Endothelial cell of umbilical vein (primary cell): ENCODE measurements around the gene TDRD9. TPM values are rescaled to one million over a fixed set of nuclear protein-coding genes. Genes with fewer than 3 reads are reported as not detected.

Source experiments
- BruUV-seq: library from RNA; stranded (reverse); fragments of 400-500 nt; replicated peaks from 2 replicates; lab custom pipeline; 2021; lab: Mats Ljungman, UMichigan
- CTCF ChIA-PET: fragments of 300-600, 350-600 bp; sonication (Branson Sonifier 250); formaldehyde crosslinking; loops from one replicate; lab custom pipeline; 2021; ENCODE audit warnings: antibody characterized with exemption, inconsistent platforms; lab: Charles Lee
- POLR2A ChIA-PET: fragments of 300-600, 350-600 bp; sonication (Branson Sonifier 250); formaldehyde crosslinking; loops from one replicate; lab custom pipeline; 2021; ENCODE audit warnings: antibody characterized with exemption, inconsistent platforms; lab: Charles Lee
- DNase-seq: peaks from one replicate; pipeline ENCODE4 v3.0.0-alpha.2; 2011; ENCODE audit warnings: low read depth, low spot score
- FAIRE-seq: peaks from 2 replicates; lab custom pipeline; 2011; peaks lifted over from hg19 to GRCh38; lab: Jason Lieb, UNC
- H2AFZ ChIP-seq: 2 replicates; pipeline ENCODE4 v1.6.0; 2012; ENCODE audit warnings: low read depth, low read length, control low read depth, inconsistent platforms
- H3K27ac ChIP-seq: 2 replicates; pipeline ENCODE4 v1.5.1; 2011; ENCODE audit warnings: low read depth, mild to moderate bottlenecking, control low read depth, low read length, moderate library complexity; ENCODE audit not compliant: insufficient read depth
- H3K27me3 ChIP-seq, 2 experiments: 2 replicates each; pipeline versions ENCODE4 v1.6.0 to v1.6.1; 2011; ENCODE audit warnings: low read length in 2 of 2, mixed read lengths in 1 of 2; ENCODE audit not compliant: control insufficient read depth in 2 of 2, insufficient read depth in 2 of 2
- H3K36me3 ChIP-seq, 2 experiments: 2 replicates in 1 of 2; 3 replicates in 1 of 2; pipeline ENCODE4 v1.5.1; 2011; ENCODE audit warnings: low read length in 2 of 2, mild to moderate bottlenecking in 1 of 2, moderate library complexity in 1 of 2; ENCODE audit not compliant: control insufficient read depth in 2 of 2, insufficient read depth in 2 of 2; ENCODE audit errors: extremely low read depth in 1 of 2
- H3K4me1 ChIP-seq: 3 replicates; pipeline ENCODE4 v1.5.1; 2011; ENCODE audit warnings: mild to moderate bottlenecking, low read length; ENCODE audit not compliant: control insufficient read depth, insufficient read depth; ENCODE audit errors: extremely low read depth
- H3K4me2 ChIP-seq: 2 replicates; pipeline ENCODE4 v1.6.1; 2011; ENCODE audit warnings: low read length, control low read depth, mixed read lengths; ENCODE audit not compliant: insufficient read depth
- H3K4me3 ChIP-seq, 3 experiments: fragments of 200-600 bp in 1 of 3; sonication (generic), shearing (Covaris generic) in 1 of 3; replicated peaks in 1 of 3; 2 replicates each; pipeline ENCODE4 v1.5.1; 2011 to 2016; ENCODE audit warnings: control low read depth in 3 of 3, low read length in 3 of 3, mild to moderate bottlenecking in 2 of 3, inconsistent platforms in 1 of 3, low read depth in 1 of 3, moderate library complexity in 1 of 3; ENCODE audit not compliant: insufficient read depth in 1 of 3
- H3K79me2 ChIP-seq: 2 replicates; pipeline ENCODE4 v1.6.0; 2012; ENCODE audit warnings: low read length, inconsistent platforms; ENCODE audit not compliant: control insufficient read depth, insufficient read depth
- H3K9ac ChIP-seq: replicated peaks from 2 replicates; pipeline ENCODE3; 2011; ENCODE audit warnings: low read length, control low read depth; ENCODE audit not compliant: insufficient read depth; ENCODE audit errors: extremely low read depth
- H3K9me1 ChIP-seq: replicated peaks from 3 replicates; pipeline ENCODE4 v1.6.0; 2011; ENCODE audit warnings: mild to moderate bottlenecking, low read length; ENCODE audit not compliant: control insufficient read depth, insufficient read depth; ENCODE audit errors: extremely low read depth
- H3K9me3 ChIP-seq: replicated peaks from 2 replicates; pipeline ENCODE4 v1.5.1; 2012; ENCODE audit warnings: low read length, inconsistent platforms; ENCODE audit not compliant: control insufficient read depth, insufficient read depth
- H4K20me1 ChIP-seq: replicated peaks from 2 replicates; pipeline ENCODE3; 2011; ENCODE audit warnings: mild to moderate bottlenecking, low read length; ENCODE audit not compliant: control insufficient read depth, insufficient read depth; ENCODE audit errors: extremely low read depth
- CTCF ChIP-seq, 2 donors: IDR thresholded peaks; 1 replicate in 1 of 2; 2 replicates in 1 of 2; pipeline ENCODE4 v1.5.1; 2011; ENCODE audit warnings: low read length in 2 of 2, mild to moderate bottlenecking in 2 of 2, moderate library complexity in 2 of 2, control low read depth in 1 of 2, inconsistent platforms in 1 of 2, low read depth in 1 of 2; ENCODE audit not compliant: insufficient read depth in 1 of 2; ENCODE audit errors: extremely low read depth in 1 of 2
- EZH2 ChIP-seq: IDR thresholded peaks from 2 replicates; pipeline ENCODE4 v1.6.1; 2012; ENCODE audit warnings: borderline replicate concordance, low read depth, mild to moderate bottlenecking, moderate library complexity, low read length, inconsistent platforms; ENCODE audit not compliant: severe bottlenecking
- FOS ChIP-seq: IDR thresholded peaks from 2 replicates; pipeline ENCODE4 v1.6.1; 2011; ENCODE audit warnings: mild to moderate bottlenecking, low read length, moderate library complexity, borderline replicate concordance; ENCODE audit not compliant: insufficient read depth
- GATA2 ChIP-seq: IDR thresholded peaks from 2 replicates; pipeline ENCODE4 v1.7.0; 2011; ENCODE audit warnings: low read depth, mild to moderate bottlenecking, moderate library complexity, mixed read lengths, low read length; ENCODE audit not compliant: insufficient read length, insufficient read depth
- JUN ChIP-seq: IDR thresholded peaks from 2 replicates; pipeline ENCODE4 v1.6.1; 2011; ENCODE audit warnings: borderline replicate concordance, low read depth; ENCODE audit not compliant: insufficient read length, insufficient read depth
- MAX ChIP-seq: IDR thresholded peaks from 2 replicates; pipeline ENCODE4 v1.6.1; 2011; ENCODE audit not compliant: insufficient read depth, insufficient read length
- MYC ChIP-seq: IDR thresholded peaks from one replicate; pipeline ENCODE4 v1.6.1; 2011; ENCODE audit warnings: mild to moderate bottlenecking, low read depth, low read length
- POLR2A ChIP-seq: IDR thresholded peaks from 2 replicates; pipeline ENCODE4 v1.6.1; 2012; ENCODE audit warnings: low read depth, mild to moderate bottlenecking, control low read depth, low read length
- POLR2AphosphoS5 ChIP-seq: IDR thresholded peaks from 2 replicates; pipeline ENCODE4 v1.6.1; 2012; ENCODE audit warnings: low read depth, mild to moderate bottlenecking, control low read depth, low read length, moderate library complexity; ENCODE audit not compliant: insufficient read depth
- dilution Hi-C: fragments of 300-500 bp; cut with MboI; formaldehyde crosslinking; loops from one replicate; pipeline ENCODE4 v1.15.0; 2019; ENCODE audit warnings: low sequenced_read_pairs; ENCODE audit not compliant: extremely low pct_ligation_motif_present
- intact Hi-C: fragments of 100-400 bp; cut with micrococcal nuclease; formaldehyde crosslinking; loops from one replicate; pipeline ENCODE4 v1.10.0; 2022
- polyA plus RNA-seq, 4 experiments: library from polyadenylated mRNA; depleted of rRNA in 3 of 4; stranded (reverse) in 3 of 4; unstranded in 1 of 4; fragments of >200 nt; gene quantifications; 2 replicates each; pipeline versions ENCODE4 v1.2.1 to v1.2.3, GENCODE V29; 2011 to 2012; ENCODE audit warnings: missing spikeins in 1 of 4
- total RNA-seq: library from RNA; stranded (reverse); gene quantifications from 2 replicates; pipeline ENCODE4 v1.2.3, GENCODE V29; 2021

Gene TDRD9
- total and polyA plus RNA-seq, 2 donors (not counting 3 experiments of a cell fraction or from before 2014, with no cell fraction given), result 0.52 to 1.4 TPM

DNA sequence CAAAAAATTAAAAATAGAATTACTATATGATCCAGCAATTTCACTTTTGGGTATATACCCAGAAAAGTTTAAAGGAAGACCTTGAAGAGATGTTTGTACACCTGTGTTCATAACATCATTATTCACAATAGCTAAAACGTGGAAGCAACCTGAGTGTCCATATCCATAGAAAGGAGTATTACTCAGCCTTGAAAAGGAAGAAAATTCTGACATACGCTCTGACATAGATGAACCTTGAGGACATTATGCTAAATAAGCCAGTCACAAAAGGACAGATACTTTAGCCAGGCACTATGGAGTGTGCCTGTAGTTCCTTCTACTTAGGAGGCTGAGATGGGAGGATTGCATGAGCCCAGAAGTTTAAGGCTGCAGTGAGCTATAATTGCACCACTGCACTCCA lies 20.2 kb downstream of the TDRD9 start:
- Histone ChIP-seq H3K79me2 (no peaks in the 10 kb centered on the region), H4K20me1 (no peaks in the 10 kb centered on the region), H3K9ac (no peak overlapping the region), H3K9me3 (no peaks in the 10 kb centered on the region), H2AFZ (no peak overlapping the region), H3K36me3 (no peaks in the 10 kb centered on the region), H3K4me3 (no peak overlapping the region), H3K27me3 (peaks cover 7 to 8% of the 10 kb centered on the region in 2 experiments), H3K4me1 (no peaks in the 10 kb centered on the region), H3K9me1 (no peaks in the 10 kb centered on the region), H3K4me2 (no peak overlapping the region), H3K27ac (no peak overlapping the region)
- DNase-seq (no peak), FAIRE-seq (no peak)
- TF ChIP-seq JUN (no peak), POLR2AphosphoS5 (no peak), MYC (no peak), FOS (no peak), GATA2 (no peak), EZH2 (no peak), MAX (no peak), CTCF (IDR thresholded peaks at IDR 0.05; ENCODE audit: extremely low read depth in 1 of 2, insufficient read depth in 1 of 2, low read depth in 1 of 2, low read length in 2 of 2) (no peak), POLR2A (no peak)
- ChIA-PET POLR2A (no interaction called here), CTCF (no interaction called here)
- dilution Hi-C loops (no loop called here), intact Hi-C loops (no loop called here)
- BruUV-seq, result no TSS peak
